Thoracic aorta (tissue), 2 donors: ENCODE measurements around the gene DNAH1. TPM values are rescaled to one million over a fixed set of nuclear protein-coding genes. Genes with fewer than 3 reads are reported as not detected.

ENCODE experiments used
- ATAC-seq: fragments of 150-250 bp; one replicate; pipeline ENCODE4 v1.8.0; 2017; ENCODE audit warnings: low read depth; ENCODE audit not compliant: insufficient number of reproducible peaks, low FRiP score
- DNase-seq: peaks from one replicate; pipeline ENCODE4 v3.0.0-alpha.2; 2020; ENCODE audit warnings: low spot score
- H3K27ac ChIP-seq, 2 donors: fragments of 200-600 bp; sonication (generic); 1 replicate in 1 of 2; 2 replicates in 1 of 2; pipeline ENCODE4 v1.5.1; 2016; ENCODE audit warnings: mild to moderate bottlenecking in 2 of 2, moderate library complexity in 2 of 2
- H3K27me3 ChIP-seq: fragments of 200-600 bp; sonication (generic); replicated peaks from 2 replicates; pipeline ENCODE4 v1.6.0; 2016; ENCODE audit warnings: mild to moderate bottlenecking; ENCODE audit not compliant: insufficient read depth
- H3K36me3 ChIP-seq: fragments of 200-600 bp; sonication (generic); one replicate; pipeline ENCODE4 v1.5.1; 2016
- H3K4me1 ChIP-seq, 2 donors: fragments of 200-600 bp; sonication (generic); 1 replicate in 1 of 2; 2 replicates in 1 of 2; pipeline versions ENCODE4 v1.5.1 to v1.6.0; 2016; ENCODE audit warnings: low read depth in 2 of 2, mild to moderate bottlenecking in 1 of 2; ENCODE audit not compliant: control insufficient read depth in 1 of 2
- H3K4me3 ChIP-seq: fragments of 200-600 bp; sonication (generic); 2 replicates; pipeline ENCODE4 v1.5.1; 2016; ENCODE audit warnings: mild to moderate bottlenecking
- H3K9me3 ChIP-seq: fragments of 200-600 bp; sonication (generic); 2 replicates; pipeline ENCODE4 v1.5.1; 2016
- total RNA-seq, 2 donors: library from RNA; depleted of rRNA; stranded (reverse); fragments of >200 nt; gene quantifications; one replicate each; pipeline versions ENCODE4 v1.1.0 to v1.2.3, GENCODE V29; 2016
- TF ChIP-seq, protein P1 (sequence below): fragments of 200-600 bp; sonication (generic); IDR thresholded peaks from one replicate; pipeline ENCODE4 v1.5.1; 2019; ENCODE audit warnings: antibody characterized with exemption

Gene DNAH1
- total RNA-seq, 2 donors from 2014 or later: 14.6 to 21.0 TPM

- Histone ChIP-seq H3K36me3 (no peaks in the 10 kb centered on the region), H3K4me3 (no peak overlapping the region), H3K27ac (no peak overlapping the region), H3K27me3 (no peaks in the 10 kb centered on the region), H3K4me1 (no peaks in the 10 kb centered on the region), H3K9me3 (no peaks in the 10 kb centered on the region)
- ATAC-seq: no peak
- no peak for DNase-seq
- TF ChIP-seq, protein P1, sequence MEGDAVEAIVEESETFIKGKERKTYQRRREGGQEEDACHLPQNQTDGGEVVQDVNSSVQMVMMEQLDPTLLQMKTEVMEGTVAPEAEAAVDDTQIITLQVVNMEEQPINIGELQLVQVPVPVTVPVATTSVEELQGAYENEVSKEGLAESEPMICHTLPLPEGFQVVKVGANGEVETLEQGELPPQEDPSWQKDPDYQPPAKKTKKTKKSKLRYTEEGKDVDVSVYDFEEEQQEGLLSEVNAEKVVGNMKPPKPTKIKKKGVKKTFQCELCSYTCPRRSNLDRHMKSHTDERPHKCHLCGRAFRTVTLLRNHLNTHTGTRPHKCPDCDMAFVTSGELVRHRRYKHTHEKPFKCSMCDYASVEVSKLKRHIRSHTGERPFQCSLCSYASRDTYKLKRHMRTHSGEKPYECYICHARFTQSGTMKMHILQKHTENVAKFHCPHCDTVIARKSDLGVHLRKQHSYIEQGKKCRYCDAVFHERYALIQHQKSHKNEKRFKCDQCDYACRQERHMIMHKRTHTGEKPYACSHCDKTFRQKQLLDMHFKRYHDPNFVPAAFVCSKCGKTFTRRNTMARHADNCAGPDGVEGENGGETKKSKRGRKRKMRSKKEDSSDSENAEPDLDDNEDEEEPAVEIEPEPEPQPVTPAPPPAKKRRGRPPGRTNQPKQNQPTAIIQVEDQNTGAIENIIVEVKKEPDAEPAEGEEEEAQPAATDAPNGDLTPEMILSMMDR: no peak
Observed at GRCh38 chr3:52429779-52430415, 113.8 kb downstream of the DNAH1 start.

- no peaks in the 10 kb centered on the region for H3K36me3 ChIP-seq
- H3K27me3 ChIP-seq: no peaks in the 10 kb centered on the region
- TF ChIP-seq, protein P1: no peak
- no peaks in the 10 kb centered on the region for H3K9me3 ChIP-seq
- no peak overlapping the region for H3K4me3 ChIP-seq
- DNase-seq (no peak), ATAC-seq (no peak)
- no peak overlapping the region for H3K27ac ChIP-seq
- H3K4me1 ChIP-seq: no peaks in the 10 kb centered on the region
Observed at GRCh38 chr3:52430416-52430810, 114.3 kb downstream of the DNAH1 start.

DNA sequence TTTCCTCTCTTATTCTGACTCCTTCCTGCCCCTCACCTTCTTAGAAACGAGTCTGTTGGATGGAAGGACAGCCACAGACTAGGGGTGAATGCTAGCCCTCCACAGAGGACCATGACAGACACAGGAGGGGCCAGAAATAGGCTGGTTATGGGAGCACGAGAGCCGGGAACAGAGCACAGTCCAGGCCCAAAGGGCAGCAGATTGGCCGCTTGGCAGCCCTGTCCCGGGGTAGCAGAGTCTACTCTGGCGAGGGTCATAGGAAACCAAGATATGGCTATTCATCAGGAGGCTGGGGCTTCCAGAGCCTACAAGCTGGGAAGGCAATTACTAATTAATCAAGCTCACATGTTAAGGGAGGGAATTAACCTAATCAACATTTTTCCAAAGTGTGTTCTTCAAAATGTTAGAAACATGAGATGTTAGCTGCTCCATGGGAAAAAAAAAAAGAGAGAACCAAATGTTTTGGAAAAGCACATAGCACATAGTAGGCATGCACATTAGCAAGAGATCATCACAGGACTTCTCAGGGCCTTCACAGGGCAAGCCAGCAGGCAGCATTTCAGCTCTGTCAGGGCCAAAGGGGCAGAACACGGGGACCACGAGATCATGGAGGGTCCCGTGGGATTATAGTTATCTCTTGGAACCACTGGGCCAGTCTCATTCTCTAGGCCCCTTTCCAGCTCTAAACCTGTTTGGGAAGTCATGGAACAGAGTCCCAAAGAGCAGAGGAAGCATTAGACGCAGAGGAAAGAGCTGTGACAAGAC lies 115.5 kb downstream of the DNAH1 start:
- no peak overlapping the region for H3K27ac ChIP-seq
- no peaks in the 10 kb centered on the region for H3K27me3 ChIP-seq
- H3K4me3 ChIP-seq: no peak overlapping the region
- DNase-seq: no peak
- TF ChIP-seq, protein P1: no peak
- H3K4me1 ChIP-seq: no peaks in the 10 kb centered on the region
- no peaks in the 10 kb centered on the region for H3K9me3 ChIP-seq
- no peaks in the 10 kb centered on the region for H3K36me3 ChIP-seq
- ATAC-seq: no peak

- Histone ChIP-seq H3K4me3 (no peak overlapping the region), H3K36me3 (no peaks in the 10 kb centered on the region), H3K9me3 (no peaks in the 10 kb centered on the region), H3K4me1 (no peaks in the 10 kb centered on the region), H3K27me3 (no peaks in the 10 kb centered on the region), H3K27ac (no peak overlapping the region)
- TF ChIP-seq, protein P1: no peak
- ATAC-seq (no peak), DNase-seq (no peak)
Observed at GRCh38 chr3:52432225-52432624, 116.1 kb downstream of the DNAH1 start.

DNA sequence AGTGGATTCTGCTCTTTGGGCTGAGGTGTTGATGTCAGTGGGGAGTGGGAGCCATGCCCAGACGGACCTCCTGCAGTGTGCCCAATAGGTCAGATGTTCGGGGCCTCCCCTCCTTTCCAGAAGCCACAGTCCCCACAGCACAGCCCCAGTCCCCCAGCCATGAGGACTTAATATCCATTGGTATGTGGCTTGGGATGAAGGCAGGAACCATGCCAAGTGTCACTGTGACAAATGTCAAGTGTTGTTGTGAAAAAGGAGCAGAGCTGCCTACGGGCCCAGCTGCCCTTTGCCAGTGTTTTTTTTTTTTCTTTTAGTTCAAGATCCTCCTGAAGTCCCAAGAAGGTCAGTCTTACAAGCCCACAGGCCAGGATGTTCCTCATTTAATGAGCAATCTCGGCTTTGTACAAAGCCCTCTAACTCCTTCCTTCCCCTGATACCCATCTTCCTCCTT lies 116.6 kb downstream of the DNAH1 start:
- no peaks in the 10 kb centered on the region for H3K9me3 ChIP-seq
- no peaks in the 10 kb centered on the region for H3K27me3 ChIP-seq
- H3K4me1 ChIP-seq: no peaks in the 10 kb centered on the region
- no peak overlapping the region for H3K27ac ChIP-seq
- no peaks in the 10 kb centered on the region for H3K36me3 ChIP-seq
- H3K4me3 ChIP-seq: no peak overlapping the region
- no peak for DNase-seq
- ATAC-seq: no peak
- TF ChIP-seq, protein P1: no peak
